NOMO-1 treated with dmso at 0.1 percent for 144 hours (cell line): ENCODE measurements around the gene CCNA1.

Experiments
- DNase-seq: peaks from one replicate; lab custom pipeline; 2025; ENCODE audit not compliant: unreplicated experiment; lab: John Stamatoyannopoulos, UW

The CCNA1 gene

DNA sequence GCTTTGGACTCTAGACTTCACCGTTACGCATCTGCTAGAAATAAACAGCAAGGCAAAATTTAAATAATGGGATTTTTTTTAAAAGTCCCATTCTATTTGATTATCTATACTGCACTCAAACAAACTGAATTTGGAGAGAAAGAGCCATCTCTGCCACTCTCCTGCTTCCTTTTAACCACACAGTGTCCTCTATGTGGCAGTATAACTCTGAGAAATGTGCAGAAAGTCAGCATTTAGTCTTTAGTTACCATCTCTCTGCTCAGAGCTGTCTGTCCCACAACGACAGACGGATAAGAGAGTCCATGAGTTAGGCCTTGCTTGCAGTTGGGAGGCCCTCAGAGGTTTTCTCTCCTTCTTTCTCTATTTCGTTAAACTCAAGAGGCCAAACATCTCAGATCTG, 21.2 kb downstream of the CCNA1 start:
- DNase-seq: no peak

DNA sequence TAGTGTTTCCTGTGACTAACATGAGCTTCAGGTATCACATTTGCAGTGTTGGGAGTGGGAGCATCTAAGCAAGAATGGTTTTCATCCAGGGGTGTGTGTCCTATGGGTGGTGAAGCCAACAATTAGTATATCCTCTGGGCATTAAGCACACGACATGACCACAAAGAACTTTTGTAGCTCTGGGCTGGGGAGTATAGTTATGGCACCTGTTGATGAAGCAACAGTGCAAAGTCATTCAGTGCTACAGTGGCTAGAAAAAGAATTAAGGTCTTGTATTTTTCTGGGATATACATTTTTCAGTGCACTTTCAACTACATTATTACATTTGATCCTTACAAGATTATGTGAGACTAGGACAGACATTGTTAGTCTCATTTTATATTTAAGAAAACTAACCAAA, 21.8 kb downstream of the CCNA1 start:
- DNase-seq: no peak

GRCh38 chr13:36454987-36455386, 22.7 kb downstream of the CCNA1 start:
- DNase-seq: no peak

- DNase-seq: no peak
Measured at GRCh38 chr13:36456577-36456976, 24.3 kb downstream of the CCNA1 start.

DNA sequence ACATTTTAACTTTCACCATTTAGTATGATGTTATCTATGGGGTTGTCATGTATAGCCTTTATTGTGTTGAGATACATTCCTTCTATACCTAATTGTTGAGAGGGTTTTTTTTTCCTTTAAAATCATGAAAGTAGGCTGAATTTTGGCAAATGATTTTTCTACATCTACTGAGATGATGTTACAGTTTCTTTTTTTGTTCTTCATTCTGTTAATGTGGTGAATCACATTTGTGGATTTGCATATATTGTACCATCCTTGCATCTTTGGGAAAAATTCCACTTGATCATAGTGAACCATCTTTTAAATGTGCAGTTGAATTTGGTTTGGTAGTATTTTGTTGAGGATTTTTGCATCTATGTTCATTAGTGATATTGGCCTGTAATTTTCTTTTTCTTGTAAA, 29.2 kb downstream of the CCNA1 start:
- no peak for DNase-seq

- DNase-seq: no peak
Measured at GRCh38 chr13:36475468-36475867, 43.2 kb downstream of the CCNA1 start.

DNA sequence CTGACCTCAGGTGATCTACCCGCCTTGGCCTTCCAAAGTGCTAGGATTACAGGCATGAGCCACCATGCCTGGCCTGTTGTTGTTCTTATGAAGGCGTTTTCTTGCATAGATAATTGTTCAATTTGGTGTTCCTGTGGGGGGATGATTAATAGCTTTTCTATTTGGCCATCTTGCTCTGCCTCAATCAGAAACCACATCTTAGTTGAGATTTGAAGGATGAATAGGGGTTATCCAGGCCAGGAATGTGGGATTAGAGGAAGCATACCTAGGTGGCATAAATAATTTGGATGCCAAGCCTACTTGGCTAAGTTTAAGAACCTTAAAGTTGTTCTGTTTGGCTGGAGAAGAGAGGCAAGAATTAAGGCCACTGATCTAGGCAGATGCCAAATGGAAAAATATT, 44.4 kb downstream of the CCNA1 start:
- no peak for DNase-seq

- no peak for DNase-seq
Measured at GRCh38 chr13:36480726-36481427, 48.6 kb downstream of the CCNA1 start.

DNA sequence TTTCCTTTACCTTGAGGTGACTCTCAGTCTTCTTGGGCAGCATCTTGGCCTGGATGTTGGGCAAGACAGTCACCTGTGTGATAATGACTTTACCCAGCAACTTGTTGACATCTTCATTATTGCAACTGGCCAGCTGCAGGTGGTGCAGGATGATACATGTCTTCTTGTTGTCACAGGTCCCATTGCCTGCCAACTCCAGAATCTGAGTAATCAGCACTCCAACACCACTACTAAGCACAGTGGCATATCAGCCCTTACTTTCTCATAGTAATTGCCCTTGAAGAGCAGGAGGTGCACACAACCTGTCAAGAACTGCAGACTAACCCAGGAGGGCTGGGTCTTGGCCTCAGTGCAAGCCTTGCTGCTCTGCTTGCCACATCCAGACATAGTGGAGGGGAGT, 57.8 kb downstream of the CCNA1 start:
- DNase-seq: no peak
